ENCODE data around the gene IL17RA.

GRCh38 chr22:17130199-17130598, 45.4 kb downstream of the IL17RA start:
- TF ChIP-seq CTCF (IDR thresholded peaks at IDR 0.05; ENCODE audit: insufficient read depth, low read depth, low read length) (no peak), EZH2 (IDR thresholded peaks at IDR 0.05; ENCODE audit: insufficient read depth, low read length) (no peak)

All from astrocyte (in vitro differentiated cells and primary cell).